AG04450 (cell line): ENCODE data around the gene PPM1F. TPM values are rescaled to one million over a fixed set of nuclear protein-coding genes. Genes with fewer than 3 reads are reported as not detected.

Experiments
- CTCF ChIA-PET: fragments of 300-600, 350-600 bp; formaldehyde crosslinking; extraction: SDS; loops from one replicate; lab custom pipeline; 2022; ENCODE audit warnings: antibody characterized with exemption, inconsistent platforms; lab: Charles Lee
- POLR2A ChIA-PET: fragments of 350-600 bp; formaldehyde crosslinking; extraction: SDS; loops from one replicate; lab custom pipeline; 2021; ENCODE audit warnings: antibody characterized with exemption, inconsistent platforms; lab: Yijun Ruan, JAX
- DNase-seq: peaks from one replicate; pipeline ENCODE4 v3.0.0-alpha.2; 2011; ENCODE audit warnings: low read depth, low spot score
- H3K27ac ChIP-seq: one replicate; pipeline ENCODE4 v1.5.1; 2012; ENCODE audit warnings: low read depth, low read length, control low read depth
- H3K27me3 ChIP-seq: one replicate; pipeline ENCODE4 v1.6.0; 2012; ENCODE audit warnings: low read length; ENCODE audit not compliant: control insufficient read depth, insufficient read depth
- H3K4me3 ChIP-seq: 2 replicates; pipeline ENCODE4 v1.5.1; 2011; ENCODE audit warnings: mild to moderate bottlenecking, low read depth, low read length, control low read depth
- H3K9me3 ChIP-seq: 2 replicates; pipeline ENCODE4 v1.5.1; 2012; ENCODE audit warnings: low read length; ENCODE audit not compliant: control insufficient read depth, insufficient read depth
- CTCF ChIP-seq: IDR thresholded peaks from 2 replicates; pipeline ENCODE4 v1.5.1; 2011; ENCODE audit warnings: low read depth, low read length, control low read depth, inconsistent platforms
- polyA plus RNA-seq: library from polyadenylated mRNA; depleted of rRNA; stranded (reverse); fragments of >200 nt; gene quantifications from 2 replicates; pipeline ENCODE4 v1.2.3, GENCODE V29; 2011

The PPM1F gene
- polyA plus RNA-seq, 1 experiment: 17.7 TPM

DNA sequence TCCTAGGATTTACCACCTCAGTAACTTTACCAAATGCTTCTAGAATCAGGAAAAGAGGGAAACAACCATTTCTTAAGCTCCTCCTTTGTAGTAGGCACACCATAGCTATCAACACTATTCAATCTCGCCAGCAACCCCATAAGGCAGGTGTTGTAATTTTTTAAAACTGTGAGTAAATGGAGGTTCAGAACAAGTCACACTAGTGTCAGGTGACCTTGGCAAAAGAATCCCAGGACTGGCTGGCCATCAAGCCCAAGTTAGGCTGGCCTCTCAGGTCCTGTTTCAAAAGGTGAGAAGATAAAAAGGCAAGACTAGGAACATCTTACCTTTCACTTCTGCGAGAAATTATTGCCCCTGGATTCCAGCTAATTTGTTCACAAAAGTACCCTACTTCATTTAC is 29.2 kb upstream of the PPM1F start:
- Histone ChIP-seq H3K27ac (no peak overlapping the region), H3K27me3 (peaks cover 3% of the 10 kb centered on the region), H3K9me3 (peaks cover 3% of the 10 kb centered on the region; the same call in 1 of the 2 replicates), H3K4me3 (peak overlapping the region; percentile 92)
- ChIA-PET CTCF (interaction anchor here (0.7 to 3.2 kb wide), 2 partner anchors 10 to 13 kb away, joined by 3 to 30 read pairs; no protein-coding TSS in a partner anchor), POLR2A (no interaction called here)
- TF ChIP-seq CTCF: no peak
- no peak for DNase-seq

DNA sequence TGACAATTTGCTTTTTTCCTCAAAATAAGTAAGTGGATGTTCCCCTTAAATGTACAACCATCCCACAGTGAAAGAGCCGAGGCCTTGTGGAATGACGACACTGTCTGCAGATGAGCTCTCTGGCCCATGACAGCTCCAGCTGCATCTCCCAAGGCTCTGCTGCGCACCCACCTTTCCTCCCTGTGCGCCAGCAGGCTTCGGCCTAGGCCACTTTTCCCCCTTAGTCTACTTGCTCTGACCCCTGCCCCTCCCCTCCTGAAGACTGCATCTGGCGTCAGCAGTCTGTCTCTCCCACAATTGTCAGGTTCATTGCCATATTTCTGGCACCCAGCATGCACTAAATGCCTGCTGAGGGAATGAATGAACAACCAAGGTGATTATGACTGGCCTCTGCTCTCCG is 27.9 kb upstream of the PPM1F start:
- no peak for TF ChIP-seq CTCF
- Histone ChIP-seq H3K27ac (no peak overlapping the region), H3K27me3 (peaks cover 3% of the 10 kb centered on the region), H3K4me3 (no peak overlapping the region), H3K9me3 (peaks cover 3% of the 10 kb centered on the region; the same call in 1 of the 2 replicates)
- ChIA-PET CTCF (interaction anchor here (3.2 kb wide), 1 partner anchor 8 kb away, joined by 30 read pairs; no protein-coding TSS in a partner anchor), POLR2A (no interaction called here)
- DNase-seq: no peak

- H3K9me3 ChIP-seq: peaks cover 3% of the 10 kb centered on the region; the same call in 1 of the 2 replicates
- no peak overlapping the region for H3K27ac ChIP-seq
- CTCF ChIA-PET: no interaction called here
- POLR2A ChIA-PET: no interaction called here
- no peaks in the 10 kb centered on the region for H3K27me3 ChIP-seq
- H3K4me3 ChIP-seq: no peak overlapping the region
- no peak for TF ChIP-seq CTCF
- no peak for DNase-seq
These were observed 26.1 kb upstream of the PPM1F start for GRCh38 chr22:21978564-21979386.

DNA sequence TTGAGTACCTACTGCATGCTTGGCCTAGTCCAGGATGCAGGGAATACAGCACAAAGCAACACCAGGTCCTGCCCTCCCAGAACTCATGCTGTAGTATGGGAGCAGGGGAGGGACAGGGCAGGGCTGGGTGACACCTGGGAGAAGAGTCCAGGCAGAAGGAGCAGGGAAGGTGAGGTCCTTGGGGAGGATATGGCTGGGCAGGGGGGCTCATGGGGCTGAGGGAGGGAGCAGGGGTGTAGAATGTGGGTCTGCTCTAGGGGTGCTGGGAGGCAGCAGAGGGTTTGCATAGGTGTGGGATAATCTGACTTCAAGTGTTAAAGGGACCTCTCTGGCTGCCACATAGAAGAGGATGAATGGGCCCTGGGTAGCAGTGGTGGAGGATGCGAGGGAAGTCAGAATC is 25.2 kb upstream of the PPM1F start:
- CTCF ChIA-PET: interaction anchor here (0.6 kb wide), 1 partner anchor 65 kb away, joined by 6 read pairs; no protein-coding TSS in a partner anchor
- H3K4me3 ChIP-seq: no peak overlapping the region

More for the DNA sequence above, 25.2 kb upstream of the PPM1F start:
- H3K27ac ChIP-seq: no peak overlapping the region
- peaks cover 3% of the 10 kb centered on the region; the same call in 1 of the 2 replicates for H3K9me3 ChIP-seq
- POLR2A ChIA-PET: no interaction called here
- DNase-seq: no peak
- H3K27me3 ChIP-seq: no peaks in the 10 kb centered on the region
- no peak for TF ChIP-seq CTCF
